HUDEP-2 (cell line): ENCODE results near the gene RIPK3.

Experiments
- DNase-seq, 76 experiments: peaks; one replicate each; lab custom pipeline; 2025; ENCODE audit not compliant: unreplicated experiment in 76 of 76; lab: John Stamatoyannopoulos, UW

The RIPK3 gene

DNA sequence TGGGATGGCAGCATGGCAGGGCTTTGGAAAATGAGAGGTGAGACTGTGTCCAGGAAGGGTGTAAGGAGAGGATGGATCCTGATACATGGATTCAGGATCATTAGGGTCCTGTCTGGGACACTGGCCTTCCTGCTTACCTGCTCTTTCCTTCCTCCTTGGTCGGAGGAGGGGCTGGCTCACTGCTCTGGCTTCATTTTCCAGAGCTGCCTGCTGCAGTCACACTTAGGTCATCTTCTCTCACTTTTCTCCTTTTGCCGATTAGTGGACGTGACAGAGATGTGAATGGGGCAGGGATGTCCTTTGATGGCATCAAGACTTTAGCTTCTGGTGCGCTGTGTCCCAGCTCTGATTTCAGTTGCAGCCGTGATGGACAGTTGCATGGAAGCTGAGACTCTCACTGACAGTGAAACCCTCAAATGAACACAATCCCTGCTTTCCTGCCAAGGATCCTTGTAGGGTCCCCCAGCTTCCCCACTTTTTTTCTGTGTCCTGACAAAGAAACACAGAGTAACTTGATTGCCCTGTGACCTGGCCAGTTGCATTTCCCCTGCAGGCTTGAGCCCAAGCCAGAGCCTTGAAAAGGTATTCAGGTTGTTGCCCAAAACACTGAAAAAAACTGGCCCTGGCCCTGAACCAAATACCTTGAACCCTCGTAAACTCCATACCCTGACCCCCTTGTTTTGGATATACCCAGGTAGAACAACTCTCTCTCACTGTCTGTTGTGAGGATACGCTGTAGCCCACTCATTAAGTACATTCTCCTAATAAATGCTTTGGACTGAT is 31.3 kb downstream of the RIPK3 start:
- DNase-seq = no peak

DNA sequence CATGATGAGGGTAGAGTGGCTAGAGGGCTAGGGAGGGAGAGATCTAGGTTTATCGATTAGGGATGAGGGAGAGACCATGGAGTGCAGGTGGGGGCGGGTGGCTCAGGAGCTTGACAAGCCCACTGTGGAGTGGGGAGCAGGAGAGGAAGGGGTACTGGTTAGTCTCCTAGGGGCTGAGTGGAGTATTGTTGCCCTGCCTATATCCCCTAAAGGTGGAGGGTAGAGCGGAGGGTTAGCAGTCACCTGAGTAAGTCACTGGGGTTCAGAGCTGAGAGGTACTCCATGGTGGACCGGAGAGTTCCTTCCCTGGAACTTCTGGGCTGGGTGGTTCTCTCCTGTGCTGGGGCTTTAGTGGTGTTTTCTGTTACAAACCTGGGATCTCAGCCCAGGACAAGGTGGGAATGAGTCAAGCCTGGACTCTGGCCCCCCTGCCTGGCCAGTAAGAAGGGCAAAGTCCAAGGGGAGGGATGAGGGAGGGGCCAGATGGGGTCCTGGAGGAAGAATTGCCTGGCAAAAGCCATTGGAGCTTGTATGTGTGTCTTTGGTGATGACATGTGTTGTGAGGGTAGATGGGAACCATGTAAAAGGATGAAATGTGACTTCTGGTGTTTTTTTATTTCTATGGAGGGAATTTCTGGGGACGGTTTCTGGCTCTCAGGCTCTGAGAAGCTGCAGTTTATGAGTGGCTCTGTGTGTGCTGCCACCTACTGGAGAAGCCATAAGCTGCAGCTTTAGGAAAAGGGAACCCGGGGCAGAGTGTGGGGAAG is 32.0 kb downstream of the RIPK3 start, which contains the start of gene CIDEB:
TSS of gene CIDEB (minus strand) at position 403 of the 767 bp plus-strand sequence. CDS start at position 284, 119 bp downstream.
- DNase-seq = peak in 47 of 76 experiments; percentile 5 to 62 (median 33)

DNA sequence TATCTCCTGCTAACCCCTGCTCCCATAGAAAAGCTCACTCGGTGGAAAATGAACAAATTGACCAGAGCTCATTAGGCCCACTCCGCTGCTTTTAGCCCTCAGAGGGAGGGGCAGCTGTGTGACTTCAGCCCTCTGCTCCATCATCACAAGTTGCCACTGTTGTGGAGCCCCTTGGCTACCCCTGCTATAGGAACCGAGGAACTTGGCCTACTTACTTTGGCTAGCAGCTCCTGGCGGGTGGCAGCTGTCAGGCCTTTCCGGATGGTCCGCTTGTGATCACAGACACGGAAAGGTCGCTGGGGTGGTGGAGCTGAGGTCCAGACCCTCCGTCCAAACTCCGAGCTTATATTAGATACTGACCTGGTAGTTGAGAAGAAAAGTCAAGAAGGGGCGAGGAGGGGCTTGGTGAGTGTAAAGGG is 32.6 kb downstream of the RIPK3 start:
- DNase-seq = no peak

DNA sequence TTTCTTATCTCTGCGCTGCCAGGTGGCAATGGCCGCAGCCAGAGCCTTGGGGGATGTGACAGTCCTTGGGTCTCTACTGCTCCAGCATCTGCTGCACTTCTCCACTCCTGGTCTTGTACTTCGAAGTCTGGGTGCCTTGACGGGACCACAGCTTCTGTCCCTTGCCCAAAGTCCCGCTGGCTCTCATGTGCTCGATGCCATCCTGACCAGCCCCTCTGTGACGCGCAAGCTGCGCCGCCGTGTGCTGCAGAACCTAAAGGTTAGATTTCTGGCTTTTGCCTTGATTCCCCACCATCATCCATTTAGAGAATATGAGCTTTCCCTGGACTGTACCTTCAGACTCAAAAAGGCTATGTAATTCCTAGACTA is 35.8 kb downstream of the RIPK3 start:
- DNase-seq = no peak

DNA sequence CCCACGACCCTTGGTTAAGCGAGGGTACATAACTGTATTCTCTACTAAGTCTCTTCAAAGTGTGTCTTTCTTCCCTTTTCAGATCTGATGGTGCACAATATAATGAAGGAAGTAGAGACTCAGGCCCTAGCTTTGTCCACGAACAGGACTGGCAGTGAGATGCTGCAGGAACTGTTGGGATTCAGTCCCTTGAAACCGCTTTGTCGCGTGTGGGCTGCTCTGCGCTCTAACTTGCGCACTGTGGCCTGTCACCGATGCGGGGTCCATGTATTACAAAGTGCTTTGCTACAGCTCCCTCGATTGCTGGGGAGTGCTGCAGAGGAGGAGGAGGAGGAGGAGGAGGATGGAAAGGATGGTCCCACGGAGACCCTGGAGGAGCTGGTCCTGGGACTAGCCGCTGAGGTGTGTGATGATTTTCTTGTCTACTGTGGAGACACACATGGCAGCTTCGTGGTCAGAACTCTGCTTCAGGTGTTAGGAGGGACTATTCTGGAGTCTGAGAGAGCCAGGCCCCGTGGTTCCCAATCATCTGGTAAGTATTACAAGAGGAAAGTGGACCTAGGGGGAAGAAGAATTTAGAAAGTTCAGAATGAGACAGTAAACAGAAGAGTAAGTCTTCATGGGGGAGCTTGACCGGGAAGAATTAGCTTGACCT is 39.3 kb downstream of the RIPK3 start:
- DNase-seq = no peak

DNA sequence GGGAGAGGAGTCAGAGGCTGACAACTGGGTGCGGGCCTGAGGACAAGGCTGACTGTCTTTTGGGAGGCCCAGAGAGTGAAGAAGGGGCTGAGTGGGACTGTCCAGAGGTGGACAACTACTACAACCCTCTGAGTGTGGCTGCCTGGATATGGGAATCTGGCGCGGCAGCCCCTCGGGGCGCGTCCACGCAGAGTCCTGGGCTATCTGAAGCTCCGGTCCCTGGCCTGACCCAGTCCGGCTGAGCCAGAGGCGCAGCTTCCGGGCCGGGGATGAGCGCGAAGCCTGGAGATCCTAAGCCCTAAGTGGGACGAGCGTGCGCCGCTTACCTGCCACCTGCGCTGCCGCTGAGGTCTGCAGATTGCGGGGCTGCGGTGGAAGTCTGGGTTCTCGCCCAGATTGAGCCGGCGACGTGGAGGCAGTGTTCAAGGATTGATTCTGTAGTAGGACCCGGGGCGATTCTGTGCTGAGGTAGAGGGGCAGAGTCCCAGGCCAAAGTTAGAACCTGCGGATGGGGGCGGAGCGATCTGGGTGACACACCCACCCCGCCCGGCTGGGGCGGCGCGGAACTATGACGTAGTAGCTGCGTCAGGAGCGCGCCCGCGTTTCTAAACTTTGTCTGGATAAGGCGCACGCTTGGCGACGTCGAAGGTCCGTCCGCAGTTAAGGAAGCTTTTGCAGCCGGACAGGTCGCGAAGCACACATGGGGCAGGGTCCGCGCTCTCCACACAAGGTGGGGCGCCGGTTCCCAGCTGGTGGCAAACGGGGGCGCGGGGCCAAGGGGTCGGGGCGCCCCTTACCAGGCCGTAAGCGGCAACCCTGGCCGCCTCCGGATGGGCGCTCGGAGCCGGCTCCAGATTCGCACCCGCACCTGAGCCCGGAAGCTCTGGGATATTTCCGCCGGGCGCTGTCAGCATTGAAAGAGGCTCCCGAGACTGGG is 40.3 kb downstream of the RIPK3 start, which contains the start of the genes DHRS1 and NOP9:
TSS of gene DHRS1 (minus strand) at position 526 of the 937 bp plus-strand sequence. CDS start 674 bp downstream, outside the sequence.
TSS of gene NOP9 (plus strand) at position 596 of the 937 bp plus-strand sequence. CDS start at position 701, 105 bp downstream.
- DNase-seq = peak in 73 of 76 experiments; percentile 18 to 91 (median 76)

DNA sequence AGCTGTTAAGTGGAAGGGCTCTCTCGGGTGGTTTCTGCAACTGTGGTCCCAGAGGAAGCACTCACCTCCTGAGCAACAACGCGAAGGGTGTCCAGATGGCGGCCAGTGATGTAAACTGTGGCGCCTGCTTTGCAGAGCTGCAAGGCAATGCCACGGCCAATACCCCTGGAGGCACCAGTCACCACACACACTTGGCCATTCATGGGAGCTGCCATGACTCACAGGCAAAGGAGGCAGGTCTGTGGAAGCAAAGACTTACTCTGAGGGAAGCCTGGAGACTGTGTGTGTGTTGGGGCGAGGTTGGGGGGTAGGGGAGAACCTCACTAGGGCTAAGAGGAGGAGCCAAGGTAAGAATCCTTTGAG is 40.9 kb downstream of the RIPK3 start:
- DNase-seq = peak in 13 of 76 experiments; percentile 6 to 27 (median 19)

DNA sequence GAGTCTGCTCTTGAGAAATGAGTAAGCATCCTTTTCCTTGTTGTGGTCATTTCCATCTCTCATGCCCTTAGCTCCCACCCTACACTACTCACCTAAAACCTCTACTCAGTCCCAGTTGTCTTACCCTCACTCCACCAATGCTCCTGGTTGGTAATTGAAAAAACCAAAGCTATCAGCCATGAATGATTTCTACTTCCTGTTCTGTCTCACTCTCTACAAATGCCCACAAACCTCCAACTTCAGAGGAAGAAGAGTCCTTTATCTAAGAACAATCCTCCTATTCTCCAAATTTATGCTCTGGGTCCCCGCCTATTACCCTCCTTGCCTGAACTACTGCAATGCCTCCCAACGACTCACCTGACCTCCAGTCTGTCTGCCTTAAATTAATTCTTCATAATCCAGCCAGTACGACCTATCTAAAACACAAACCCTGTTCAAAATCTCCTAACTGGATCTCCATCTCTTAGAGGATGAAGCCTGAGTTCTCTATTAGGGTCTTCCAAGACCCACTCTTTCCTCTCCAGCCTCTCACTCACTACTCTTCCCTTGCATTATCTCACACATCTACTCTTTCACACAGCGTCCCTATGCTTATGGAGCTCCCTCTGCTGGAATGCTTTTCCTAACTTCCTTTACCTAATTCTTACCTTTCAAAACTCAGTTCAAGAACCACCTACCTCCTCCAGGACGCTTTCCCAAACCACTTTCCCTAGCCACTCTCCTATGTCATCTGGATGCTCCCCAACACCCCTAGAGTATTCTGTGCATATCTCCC is 42.4 kb downstream of the RIPK3 start:
- DNase-seq = peak in 12 of 76 experiments; percentile 6 to 34 (median 18)

DNA sequence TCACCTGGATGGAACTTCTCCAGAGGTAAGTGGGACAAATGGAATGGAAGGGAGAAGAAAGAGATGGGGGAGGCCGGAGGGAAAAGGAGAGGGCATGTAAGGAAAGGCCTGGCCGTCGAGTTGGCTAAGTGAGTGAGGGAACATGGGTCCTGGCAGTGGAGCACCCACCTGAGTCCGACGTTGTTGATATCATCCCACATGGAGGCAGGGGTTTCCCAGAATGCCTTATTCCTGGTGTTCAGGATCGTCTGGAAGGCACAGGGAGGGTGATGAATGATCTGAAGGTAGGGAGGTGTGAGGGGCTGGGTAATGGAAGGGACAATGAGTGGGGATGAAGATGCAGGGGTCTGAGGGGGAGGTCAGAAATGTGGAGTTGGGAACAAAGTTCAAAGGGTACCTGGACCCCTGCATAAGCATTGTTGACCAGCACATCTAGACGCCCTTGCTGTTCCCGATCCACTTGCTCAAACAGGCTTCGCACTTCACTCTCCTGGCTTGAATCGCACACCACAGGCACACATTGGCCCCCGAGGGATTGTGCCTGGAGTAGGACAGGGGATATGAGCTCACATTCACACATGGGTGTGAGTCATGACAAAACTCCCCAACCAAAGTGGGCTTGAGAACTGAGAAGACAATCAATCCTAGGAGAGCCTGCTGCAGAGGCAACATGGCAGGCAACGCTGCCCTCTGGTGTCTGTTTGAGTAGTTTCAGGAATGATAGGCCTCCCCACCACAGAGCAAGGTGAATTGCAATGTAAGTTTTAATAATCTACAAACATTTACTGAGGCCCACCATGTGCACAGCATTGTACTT is 43.2 kb downstream of the RIPK3 start:
- DNase-seq = peak in 58 of 76 experiments; percentile 8 to 66 (median 36)

DNA sequence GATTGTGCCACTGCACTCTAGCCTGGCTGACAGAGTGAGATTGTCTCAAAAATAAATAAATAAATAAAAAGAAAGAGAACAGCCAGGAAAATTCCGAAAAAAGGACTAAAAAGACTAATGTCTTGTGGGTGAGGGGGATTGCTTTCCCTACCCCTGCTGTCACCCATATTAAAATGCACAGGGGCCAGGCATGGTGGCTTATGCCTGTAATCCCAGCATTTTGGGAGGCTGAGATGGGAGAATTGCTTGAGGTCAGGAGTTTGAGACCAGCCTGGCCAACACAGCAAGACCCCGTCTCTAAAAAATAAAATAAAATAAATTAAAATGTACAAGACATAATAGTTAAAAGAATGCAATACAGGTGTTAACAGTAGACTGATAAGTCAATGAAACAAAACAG is 46.3 kb downstream of the RIPK3 start:
- no peak for DNase-seq

DNA sequence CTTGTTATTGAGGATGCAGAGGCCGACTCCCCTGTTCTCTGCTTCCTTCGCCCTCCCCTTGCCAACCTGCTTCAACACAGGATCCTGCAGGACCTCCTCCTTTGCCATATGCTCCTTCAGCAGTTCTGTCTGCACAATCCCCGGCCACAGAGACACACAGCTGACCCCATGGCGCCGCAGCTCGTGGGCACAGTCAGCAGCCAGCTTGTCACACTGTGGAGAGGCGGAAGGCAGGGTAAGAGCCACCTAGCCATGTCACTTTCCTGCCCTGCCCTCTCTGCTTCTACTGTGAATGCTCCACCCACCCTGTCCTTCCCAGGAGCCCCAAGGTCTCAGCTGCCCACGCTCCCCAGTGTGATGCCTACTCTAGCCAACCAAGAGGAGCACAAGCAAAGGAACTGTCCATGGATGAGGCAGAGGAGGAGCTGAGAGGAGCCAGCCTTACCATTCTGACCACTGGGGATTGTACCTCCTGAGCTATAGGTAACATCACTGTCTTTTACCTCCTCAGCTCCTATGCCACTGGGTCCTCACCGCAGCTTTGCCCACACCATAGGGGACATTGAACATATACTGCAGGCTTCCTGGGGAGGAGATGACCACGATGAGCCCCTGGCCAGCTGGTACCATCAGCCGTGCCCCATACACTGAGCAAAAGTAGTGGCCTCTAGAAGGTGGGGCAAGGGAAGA is 47.5 kb downstream of the RIPK3 start:
- no peak for DNase-seq

DNA sequence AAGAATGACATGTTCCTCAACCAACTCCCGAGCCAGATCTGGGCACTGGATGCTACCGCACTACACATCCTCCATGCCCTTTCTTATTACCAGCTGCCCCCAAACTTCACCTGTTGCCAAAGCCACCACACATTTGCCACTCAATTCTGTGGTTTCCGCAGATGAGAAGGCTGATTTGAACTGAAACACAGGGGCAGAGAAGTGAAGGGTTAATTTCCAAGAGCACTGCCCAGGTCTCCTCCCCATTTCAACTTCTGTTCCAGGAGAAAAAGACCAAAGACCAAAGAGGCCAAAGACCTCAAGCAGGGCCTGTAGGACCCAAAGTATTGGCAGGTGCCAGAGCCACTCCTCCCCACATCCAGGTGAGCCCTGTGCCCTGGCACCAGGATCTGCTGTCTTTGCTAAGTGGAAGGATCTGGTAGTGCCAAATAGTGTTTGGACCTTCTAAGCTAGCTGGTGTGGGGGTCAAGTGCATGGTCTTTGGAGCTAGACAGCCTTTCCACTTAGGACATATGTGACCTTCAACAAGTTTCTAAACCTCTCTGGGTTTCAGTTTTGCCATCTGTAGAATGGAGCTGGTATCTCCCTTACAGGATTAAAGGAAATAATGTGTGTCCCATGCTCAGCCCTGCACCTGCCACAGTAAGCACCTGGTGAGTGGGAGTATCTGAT is 48.2 kb downstream of the RIPK3 start:
- no peak for DNase-seq

DNA sequence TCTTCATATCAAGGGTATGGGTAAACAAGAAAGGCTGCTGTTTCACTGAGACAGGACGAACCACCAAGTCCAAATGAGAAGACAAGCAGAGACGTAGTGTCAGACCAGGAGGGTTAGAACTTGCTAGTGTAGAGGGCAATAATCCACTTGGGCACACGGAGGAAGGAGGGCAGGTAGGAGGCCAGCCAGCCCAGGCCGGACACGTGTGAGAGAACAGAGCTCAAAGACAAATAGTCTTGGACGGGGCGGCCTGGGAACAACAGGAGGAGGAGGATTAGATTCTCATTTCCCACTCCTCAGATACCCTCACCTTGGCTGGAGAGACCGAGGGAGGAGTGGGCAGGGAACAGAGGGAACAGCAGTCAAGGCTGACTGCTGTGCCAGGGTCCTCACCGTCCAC is 49.0 kb downstream of the RIPK3 start:
- DNase-seq = no peak

DNA sequence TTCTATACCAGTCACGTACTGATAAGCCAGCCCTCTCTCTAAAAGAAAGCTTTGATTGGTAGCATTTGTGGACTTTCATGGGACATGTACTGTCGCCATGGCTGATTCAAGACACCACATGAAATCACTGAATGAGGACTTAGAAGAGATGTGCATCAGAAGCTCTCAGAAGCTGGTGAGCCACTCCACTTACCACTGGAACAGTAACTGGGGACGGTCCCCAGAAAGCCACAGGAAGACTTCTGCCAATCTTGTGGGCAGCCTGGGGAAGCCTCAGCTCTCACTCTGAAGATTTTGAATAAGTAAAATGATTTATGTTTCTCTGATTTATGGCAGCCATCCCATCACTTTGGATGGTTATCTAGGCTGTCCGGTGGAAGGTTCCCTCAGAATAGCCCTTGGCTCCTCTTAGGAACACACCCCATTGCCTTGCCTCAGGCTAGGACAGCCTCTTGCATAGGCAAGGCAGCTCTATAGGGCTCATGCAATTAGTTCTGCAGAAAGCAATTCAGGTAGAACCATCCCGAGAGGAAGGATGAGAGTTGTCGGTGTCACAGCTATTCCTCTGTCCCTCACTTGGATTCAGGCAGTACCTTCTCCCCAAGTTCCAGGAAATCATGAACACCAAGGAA is 50.0 kb downstream of the RIPK3 start:
- DNase-seq = no peak

DNA sequence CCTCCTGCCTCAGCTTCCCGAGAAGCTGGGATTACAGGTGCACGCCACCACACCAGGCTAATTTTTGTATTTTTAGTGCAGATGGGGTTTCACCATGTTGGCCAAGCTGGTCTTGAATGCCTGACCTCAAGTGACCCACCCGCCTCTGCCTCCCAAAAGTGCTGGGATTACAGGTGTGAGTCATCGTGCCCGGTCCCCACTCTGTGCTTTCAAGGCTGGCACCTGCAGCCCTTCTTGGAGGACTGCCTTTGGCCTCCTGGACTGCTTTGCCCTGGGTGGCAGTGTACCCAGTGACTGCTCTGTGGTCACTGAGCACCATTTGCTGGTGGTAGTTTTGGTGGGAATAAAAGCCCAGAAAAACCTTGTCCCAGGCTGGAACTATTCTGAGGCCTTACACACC is 52.8 kb downstream of the RIPK3 start:
- no peak for DNase-seq
